Nephron progenitor cell (in vitro differentiated cells): ENCODE data around the gene PRKCA.
A peak's percentile ranks its signal among the peaks of the same experiment; 100 is the strongest.

Experiments used
- DNase-seq: peaks from one replicate; pipeline ENCODE4 v3.0.0; 2021
- H3K27ac Mint-ChIP-seq: 2 replicates; pipeline ENCODE4 v1.8.0; 2021; ENCODE audit warnings: mild to moderate bottlenecking, moderate library complexity, mixed read lengths
- H3K27me3 Mint-ChIP-seq: 2 replicates; pipeline ENCODE4 v1.8.0; 2021; ENCODE audit warnings: mild to moderate bottlenecking, low read depth, mixed read lengths; ENCODE audit not compliant: poor library complexity
- H3K36me3 Mint-ChIP-seq: 2 replicates; pipeline ENCODE4 v1.8.0; 2021; ENCODE audit warnings: low read depth, mixed read lengths
- H3K4me1 Mint-ChIP-seq: 2 replicates; pipeline ENCODE4 v1.8.0; 2021; ENCODE audit warnings: mixed read lengths
- H3K4me3 Mint-ChIP-seq: 2 replicates; pipeline ENCODE4 v1.8.0; 2021; ENCODE audit warnings: mild to moderate bottlenecking, moderate library complexity, mixed read lengths
- H3K9me3 Mint-ChIP-seq: 2 replicates; pipeline ENCODE4 v1.8.0; 2021; ENCODE audit warnings: mild to moderate bottlenecking, moderate library complexity, mixed read lengths
- TF ChIP-seq, protein P1 (sequence below): fragments of 200-600 bp; sonication (generic); IDR thresholded peaks from 2 replicates; pipeline ENCODE4 v1.5.0; 2021; ENCODE audit warnings: antibody characterized with exemption

Gene PRKCA

GRCh38 chr17:66465701-66466100 lies 163.3 kb downstream of the PRKCA start:
- H3K4me1 Mint-ChIP-seq = peaks cover 42% of the 10 kb centered on the region
- TF ChIP-seq, protein P1, sequence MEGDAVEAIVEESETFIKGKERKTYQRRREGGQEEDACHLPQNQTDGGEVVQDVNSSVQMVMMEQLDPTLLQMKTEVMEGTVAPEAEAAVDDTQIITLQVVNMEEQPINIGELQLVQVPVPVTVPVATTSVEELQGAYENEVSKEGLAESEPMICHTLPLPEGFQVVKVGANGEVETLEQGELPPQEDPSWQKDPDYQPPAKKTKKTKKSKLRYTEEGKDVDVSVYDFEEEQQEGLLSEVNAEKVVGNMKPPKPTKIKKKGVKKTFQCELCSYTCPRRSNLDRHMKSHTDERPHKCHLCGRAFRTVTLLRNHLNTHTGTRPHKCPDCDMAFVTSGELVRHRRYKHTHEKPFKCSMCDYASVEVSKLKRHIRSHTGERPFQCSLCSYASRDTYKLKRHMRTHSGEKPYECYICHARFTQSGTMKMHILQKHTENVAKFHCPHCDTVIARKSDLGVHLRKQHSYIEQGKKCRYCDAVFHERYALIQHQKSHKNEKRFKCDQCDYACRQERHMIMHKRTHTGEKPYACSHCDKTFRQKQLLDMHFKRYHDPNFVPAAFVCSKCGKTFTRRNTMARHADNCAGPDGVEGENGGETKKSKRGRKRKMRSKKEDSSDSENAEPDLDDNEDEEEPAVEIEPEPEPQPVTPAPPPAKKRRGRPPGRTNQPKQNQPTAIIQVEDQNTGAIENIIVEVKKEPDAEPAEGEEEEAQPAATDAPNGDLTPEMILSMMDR = no peak
- peaks cover 7% of the 10 kb centered on the region for H3K27me3 Mint-ChIP-seq
- H3K4me3 Mint-ChIP-seq = no peak overlapping the region
- H3K27ac Mint-ChIP-seq = peak overlapping the region; percentile 80
- H3K9me3 Mint-ChIP-seq = no peaks in the 10 kb centered on the region
- no peaks in the 10 kb centered on the region for H3K36me3 Mint-ChIP-seq
- no peak for DNase-seq

GRCh38 chr17:66466106-66466820 lies 163.8 kb downstream of the PRKCA start:
- H3K27me3 Mint-ChIP-seq = peaks cover 7% of the 10 kb centered on the region
- DNase-seq = no peak
- no peaks in the 10 kb centered on the region for H3K9me3 Mint-ChIP-seq
- TF ChIP-seq, protein P1 = no peak
- no peaks in the 10 kb centered on the region for H3K36me3 Mint-ChIP-seq
- H3K4me1 Mint-ChIP-seq = peaks cover 48% of the 10 kb centered on the region
- H3K4me3 Mint-ChIP-seq = no peak overlapping the region
- H3K27ac Mint-ChIP-seq = no peak overlapping the region

- no peak for DNase-seq
- TF ChIP-seq, protein P1 = no peak
- Mint-ChIP-seq H3K9me3 (no peaks in the 10 kb centered on the region), H3K36me3 (no peaks in the 10 kb centered on the region), H3K4me1 (peaks cover 54% of the 10 kb centered on the region), H3K27me3 (peaks cover 7% of the 10 kb centered on the region), H3K4me3 (no peak overlapping the region), H3K27ac (no peak overlapping the region)
These were observed 164.5 kb downstream of the PRKCA start for GRCh38 chr17:66466840-66467367.

- TF ChIP-seq, protein P1 = no peak
- no peak for DNase-seq
- H3K4me1 Mint-ChIP-seq = peaks cover 54% of the 10 kb centered on the region
- H3K36me3 Mint-ChIP-seq = no peaks in the 10 kb centered on the region
- no peak overlapping the region for H3K4me3 Mint-ChIP-seq
- no peak overlapping the region for H3K27ac Mint-ChIP-seq
- no peaks in the 10 kb centered on the region for H3K9me3 Mint-ChIP-seq
- peaks cover 6% of the 10 kb centered on the region for H3K27me3 Mint-ChIP-seq
These were observed 165.4 kb downstream of the PRKCA start for GRCh38 chr17:66467766-66468165.

GRCh38 chr17:66468241-66469087 lies 166.1 kb downstream of the PRKCA start:
- Mint-ChIP-seq H3K4me1 (peaks cover 54% of the 10 kb centered on the region), H3K27ac (peak overlapping the region; percentile 88), H3K9me3 (no peaks in the 10 kb centered on the region), H3K36me3 (no peaks in the 10 kb centered on the region), H3K4me3 (peak overlapping the region; percentile 31), H3K27me3 (peaks cover 8% of the 10 kb centered on the region)
- TF ChIP-seq, protein P1 = no peak
- DNase-seq = no peak
